Activated B cell treated with CpG ODN at 0.5 μM for 24 hours (primary cell): ENCODE measurements around the gene GRM8. TPM values are rescaled to one million over a fixed set of nuclear protein-coding genes. Genes with fewer than 3 reads are reported as not detected.

Experiments used
- ATAC-seq: fragments of 200-7000 bp; cut with Tn5 transposase; one replicate; pipeline ENCODE4 v1.10.0; 2021; ENCODE audit warnings: low read depth, mild to moderate bottlenecking, moderate library complexity
- CTCF ChIA-PET: fragments of 350-600 bp; sonication (Branson Sonifier 250); formaldehyde crosslinking; loops from one replicate; lab custom pipeline; 2021; ENCODE audit warnings: antibody characterized with exemption; lab: Charles Lee
- POLR2A ChIA-PET: fragments of 350-600 bp; sonication (Branson Sonifier 250); formaldehyde crosslinking; loops from one replicate; lab custom pipeline; 2021; ENCODE audit warnings: antibody characterized with exemption; lab: Charles Lee
- DNase-seq: peaks from one replicate; pipeline ENCODE4 v3.0.0; 2022
- H3K27ac Mint-ChIP-seq: one replicate; pipeline ENCODE4 v1.8.0; 2020; ENCODE audit warnings: mixed read lengths
- H3K27me3 Mint-ChIP-seq: one replicate; pipeline ENCODE4 v1.8.0; 2021; ENCODE audit warnings: mixed read lengths
- H3K36me3 Mint-ChIP-seq: one replicate; pipeline ENCODE4 v1.8.0; 2021; ENCODE audit warnings: low read depth, mixed read lengths
- H3K4me1 Mint-ChIP-seq: one replicate; pipeline ENCODE4 v1.8.0; 2021; ENCODE audit warnings: mixed read lengths
- H3K4me3 Mint-ChIP-seq: one replicate; pipeline ENCODE4 v1.8.0; 2020; ENCODE audit warnings: mild to moderate bottlenecking, mixed read lengths
- H3K9me3 Mint-ChIP-seq: one replicate; pipeline ENCODE4 v1.8.0; 2020; ENCODE audit warnings: mixed read lengths
- CTCF ChIP-seq: fragments of 200-600 bp; IDR thresholded peaks from one replicate; pipeline ENCODE4 v1.8.0; 2022; ENCODE audit warnings: antibody characterized with exemption, mild to moderate bottlenecking
- intact Hi-C: fragments of 100-400 bp; cut with micrococcal nuclease; formaldehyde crosslinking; loops from one replicate; pipeline ENCODE4 v1.15.1; 2024
- total RNA-seq: library from RNA; stranded (reverse); gene quantifications from 2 replicates; pipeline ENCODE4 v1.2.3, GENCODE V29; 2022

The GRM8 gene
- total RNA-seq, 1 donor from 2014 or later = not detected

- TF ChIP-seq CTCF = no peak
- Mint-ChIP-seq H3K4me1 (no peaks in the 10 kb centered on the region), H3K9me3 (no peaks in the 10 kb centered on the region), H3K36me3 (no peaks in the 10 kb centered on the region), H3K27ac (no peak overlapping the region), H3K4me3 (no peak overlapping the region), H3K27me3 (no peaks in the 10 kb centered on the region)
- ATAC-seq = no peak
- no peak for DNase-seq
- ChIA-PET POLR2A (no interaction called here), CTCF (interaction anchor here (1.2 kb wide), 1 partner anchor 95 kb away, joined by 3 read pairs; no protein-coding TSS in a partner anchor)
- intact Hi-C loops = loop anchor here (10.0 kb wide), 1 partner anchor 540 kb away; no protein-coding TSS in a partner anchor
These were observed 448.1 kb downstream of the GRM8 start for GRCh38 chr7:126804604-126805003.

GRCh38 chr7:126803990-126804389 lies 448.8 kb downstream of the GRM8 start:
- no peak for TF ChIP-seq CTCF
- Mint-ChIP-seq H3K9me3 (no peaks in the 10 kb centered on the region), H3K4me3 (no peak overlapping the region), H3K4me1 (no peaks in the 10 kb centered on the region), H3K27me3 (no peaks in the 10 kb centered on the region), H3K36me3 (no peaks in the 10 kb centered on the region), H3K27ac (no peak overlapping the region)
- ATAC-seq (no peak), DNase-seq (no peak)
- intact Hi-C loops = loop anchor here (1.0 to 10.0 kb wide), 2 partner anchors 450 to 541 kb away; no protein-coding TSS in a partner anchor
- POLR2A ChIA-PET = no interaction called here
- CTCF ChIA-PET = interaction anchor here (1.1 to 2.0 kb wide), 3 partner anchors 97 to 644 kb away, joined by 3 to 11 read pairs (median 5); no protein-coding TSS in a partner anchor

GRCh38 chr7:126803060-126803665 lies 449.6 kb downstream of the GRM8 start:
- Mint-ChIP-seq H3K4me1 (no peaks in the 10 kb centered on the region), H3K9me3 (no peaks in the 10 kb centered on the region), H3K4me3 (no peak overlapping the region), H3K27me3 (no peaks in the 10 kb centered on the region), H3K36me3 (no peaks in the 10 kb centered on the region), H3K27ac (no peak overlapping the region)
- intact Hi-C loops = loop anchor here (1.0 to 10.0 kb wide), 2 partner anchors 451 to 542 kb away; no protein-coding TSS in a partner anchor
- no peak for TF ChIP-seq CTCF
- CTCF ChIA-PET = interaction anchor here (0.8 to 2.0 kb wide), 7 partner anchors 9 to 1407 kb away, joined by 3 to 11 read pairs (median 4); no protein-coding TSS in a partner anchor
- ATAC-seq (no peak), DNase-seq (no peak)
- POLR2A ChIA-PET = no interaction called here

GRCh38 chr7:126801733-126802132 lies 451.0 kb downstream of the GRM8 start:
- H3K27me3 Mint-ChIP-seq = peaks cover 2% of the 10 kb centered on the region
- no peak for TF ChIP-seq CTCF
- DNase-seq (no peak), ATAC-seq (no peak)
- CTCF ChIA-PET = interaction anchor here (2.0 kb wide), 1 partner anchor 646 kb away, joined by 11 read pairs; no protein-coding TSS in a partner anchor
- no peak overlapping the region for H3K27ac Mint-ChIP-seq
- intact Hi-C loops = loop anchor here (10.0 kb wide), 1 partner anchor 543 kb away; no protein-coding TSS in a partner anchor
- H3K9me3 Mint-ChIP-seq = no peaks in the 10 kb centered on the region
- H3K4me3 Mint-ChIP-seq = no peak overlapping the region
- H3K36me3 Mint-ChIP-seq = no peaks in the 10 kb centered on the region
- POLR2A ChIA-PET = no interaction called here
- H3K4me1 Mint-ChIP-seq = no peaks in the 10 kb centered on the region

- no peak for DNase-seq
- Mint-ChIP-seq H3K36me3 (no peaks in the 10 kb centered on the region), H3K4me1 (no peaks in the 10 kb centered on the region), H3K27ac (no peak overlapping the region), H3K27me3 (peaks cover 2% of the 10 kb centered on the region), H3K9me3 (no peaks in the 10 kb centered on the region), H3K4me3 (no peak overlapping the region)
- TF ChIP-seq CTCF = no peak
- no peak for ATAC-seq
- intact Hi-C loops = no loop called here
- ChIA-PET CTCF (no interaction called here), POLR2A (no interaction called here)
These were observed 453.2 kb downstream of the GRM8 start for GRCh38 chr7:126799541-126799940.
